ENCODE measurements around the gene RPS15.
"Not testable (repeated sequence)": the region's sequence is repeated elsewhere in the genome, so short reads cannot be mapped to it uniquely, and the experiment has no call there.

The RPS15 gene

GRCh38 chr19:1471515-1472160 lies 33.4 kb downstream of the RPS15 start:
- DNase-seq = no peak

- DNase-seq = no peak
These were observed 34.3 kb downstream of the RPS15 start for GRCh38 chr19:1472231-1473084.

- DNase-seq = no peak
These were observed 35.1 kb downstream of the RPS15 start for GRCh38 chr19:1473085-1473851.

GRCh38 chr19:1474011-1474764 lies 36.0 kb downstream of the RPS15 start:
- no peak for DNase-seq

- DNase-seq = no peak
These were observed 36.7 kb downstream of the RPS15 start for GRCh38 chr19:1474765-1475351.

- no peak for DNase-seq
These were observed 37.7 kb downstream of the RPS15 start for GRCh38 chr19:1475751-1476437.

- DNase-seq = not testable (repeated sequence)
These were observed 38.9 kb downstream of the RPS15 start for GRCh38 chr19:1477056-1477455.

- DNase-seq = peak; percentile 72
These were observed 40.9 kb downstream of the RPS15 start, which contains the start of gene C19orf25 for GRCh38 chr19:1478934-1479707. TSS of gene C19orf25 (minus strand) at chr19:1479215. CDS start at chr19:1478903, 312 bp downstream.

GRCh38 chr19:1481224-1481892 lies 43.2 kb downstream of the RPS15 start:
- no peak for DNase-seq

- DNase-seq = no peak
These were observed 43.7 kb downstream of the RPS15 start for GRCh38 chr19:1481893-1482360.

GRCh38 chr19:1482361-1483130 lies 44.4 kb downstream of the RPS15 start:
- DNase-seq = no peak

- DNase-seq = no peak
These were observed 45.2 kb downstream of the RPS15 start for GRCh38 chr19:1483131-1483978.

- DNase-seq = no peak
These were observed 45.8 kb downstream of the RPS15 start for GRCh38 chr19:1483979-1484428.

GRCh38 chr19:1486720-1487575 lies 48.8 kb downstream of the RPS15 start:
- no peak for DNase-seq

GRCh38 chr19:1487576-1488281 lies 49.5 kb downstream of the RPS15 start:
- no peak for DNase-seq

- no peak for DNase-seq
These were observed 50.0 kb downstream of the RPS15 start for GRCh38 chr19:1488282-1488601.
